ENCODE measurements around the gene MED13. TPM values are rescaled to one million over a fixed set of nuclear protein-coding genes. Genes with fewer than 3 reads are reported as not detected.
A peak's percentile ranks its signal among the peaks of the same experiment; 100 is the strongest.

MED13 gene
- total RNA-seq, 1 experiment from 2014 or later = 60.7 TPM

DNA sequence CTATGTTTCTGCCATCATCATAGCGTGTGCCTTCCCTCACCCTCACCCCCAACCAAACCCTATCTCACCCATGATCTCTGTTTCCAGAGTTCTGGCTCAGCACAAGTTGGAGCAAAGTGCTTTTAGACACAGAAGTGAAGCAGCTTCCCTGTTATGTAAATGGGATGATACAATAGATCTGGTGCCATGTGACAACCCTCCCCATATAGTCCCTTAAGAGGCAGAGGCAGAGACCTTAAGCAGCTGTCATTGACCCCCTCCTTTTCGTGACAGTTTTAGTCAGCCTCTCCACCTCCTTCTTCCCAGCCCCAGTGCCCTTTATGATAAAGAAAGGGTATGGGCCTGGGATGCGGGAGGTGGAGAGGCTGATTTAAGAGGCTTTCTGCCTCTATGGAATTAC is 40.3 kb upstream of the MED13 start:
- Mint-ChIP-seq H3K27ac (peak overlapping the region in 2 of 3 experiments; percentile 4 to 50; a peak in 2 of 7 replicates), H3K4me3 (no peak overlapping the region)

More for the DNA sequence above, 40.3 kb upstream of the MED13 start:
- Mint-ChIP-seq H3K36me3 (ENCODE audit: insufficient read depth in 1 of 3, low read depth in 3 of 3) (no peaks in the 10 kb centered on the region), H3K9me3 (no peaks in the 10 kb centered on the region), H3K4me1 (peaks cover 16 to 22% of the 10 kb centered on the region in 2 experiments), H3K27me3 (ENCODE audit: low read depth) (no peaks in the 10 kb centered on the region)
- no CpG with 5 or more reads among the region's 3 CpGs for WGBS (ENCODE audit: extremely low coverage, insufficient read length, low lambda C conversion rate)
- Histone ChIP-seq H3K23ac (ENCODE audit: insufficient read length, low read depth, low read length) (no peak overlapping the region), H2AFZ (ENCODE audit: low read length) (no peak overlapping the region), H4K20me1 (ENCODE audit: control insufficient read depth, insufficient read depth, insufficient read length) (no peaks in the 10 kb centered on the region), H2BK12ac (ENCODE audit: insufficient read length, low read depth, low read length) (no peak overlapping the region), H3K79me2 (ENCODE audit: insufficient read depth, low read length) (no peaks in the 10 kb centered on the region), H4K5ac (ENCODE audit: insufficient read length, low read depth, low read length) (no peak overlapping the region), H2BK120ac (ENCODE audit: low read depth, low read length, poor library complexity, severe bottlenecking) (no peak overlapping the region), H3K9ac (ENCODE audit: extremely low read depth, insufficient read length, low read length) (no peak overlapping the region), H3K4ac (ENCODE audit: low read depth, low read length) (no peak overlapping the region), H3K14ac (ENCODE audit: insufficient read depth, low read length) (no peak overlapping the region), H3K27ac (ENCODE audit: insufficient read length, low read depth, low read length) (no peak overlapping the region), H3K9me3 (ENCODE audit: control insufficient read depth, low read depth, low read length) (no peaks in the 10 kb centered on the region), H3K4me2 (ENCODE audit: insufficient read depth, insufficient read length, low read length) (no peak overlapping the region), H2BK20ac (ENCODE audit: low read depth, low read length, poor library complexity, severe bottlenecking) (no peak overlapping the region), H2AK5ac (ENCODE audit: insufficient read length, low read length) (no peak overlapping the region), H3T11ph (ENCODE audit: low read length) (no peak overlapping the region), H3K23me2 (ENCODE audit: insufficient read length, low read depth, low read length, poor library complexity, severe bottlenecking) (no peaks in the 10 kb centered on the region), H3K4me1 (ENCODE audit: insufficient read depth, low read length) (no peaks in the 10 kb centered on the region; the same call in 1 of the 2 replicates), H2BK5ac (ENCODE audit: insufficient read length, low read length) (no peak overlapping the region), H3K79me1 (ENCODE audit: insufficient read depth, low read depth, low read length, poor library complexity, severe bottlenecking) (no peaks in the 10 kb centered on the region), H3K56ac (ENCODE audit: insufficient read length, low read depth, low read length) (no peak overlapping the region), H4K91ac (ENCODE audit: insufficient read length, low read depth, low read length) (no peak overlapping the region), H2BK15ac (ENCODE audit: low read depth, low read length) (no peak overlapping the region), H3K27me3 (ENCODE audit: insufficient read depth, low read length) (no peaks in the 10 kb centered on the region), H3K18ac (ENCODE audit: insufficient read length, low read depth, low read length) (no peak overlapping the region), H4K8ac (replicated peaks; ENCODE audit: insufficient read length, low read depth, low read length) (no peak overlapping the region)
- DNase-seq = no peak
- TF ChIP-seq, protein P1, sequence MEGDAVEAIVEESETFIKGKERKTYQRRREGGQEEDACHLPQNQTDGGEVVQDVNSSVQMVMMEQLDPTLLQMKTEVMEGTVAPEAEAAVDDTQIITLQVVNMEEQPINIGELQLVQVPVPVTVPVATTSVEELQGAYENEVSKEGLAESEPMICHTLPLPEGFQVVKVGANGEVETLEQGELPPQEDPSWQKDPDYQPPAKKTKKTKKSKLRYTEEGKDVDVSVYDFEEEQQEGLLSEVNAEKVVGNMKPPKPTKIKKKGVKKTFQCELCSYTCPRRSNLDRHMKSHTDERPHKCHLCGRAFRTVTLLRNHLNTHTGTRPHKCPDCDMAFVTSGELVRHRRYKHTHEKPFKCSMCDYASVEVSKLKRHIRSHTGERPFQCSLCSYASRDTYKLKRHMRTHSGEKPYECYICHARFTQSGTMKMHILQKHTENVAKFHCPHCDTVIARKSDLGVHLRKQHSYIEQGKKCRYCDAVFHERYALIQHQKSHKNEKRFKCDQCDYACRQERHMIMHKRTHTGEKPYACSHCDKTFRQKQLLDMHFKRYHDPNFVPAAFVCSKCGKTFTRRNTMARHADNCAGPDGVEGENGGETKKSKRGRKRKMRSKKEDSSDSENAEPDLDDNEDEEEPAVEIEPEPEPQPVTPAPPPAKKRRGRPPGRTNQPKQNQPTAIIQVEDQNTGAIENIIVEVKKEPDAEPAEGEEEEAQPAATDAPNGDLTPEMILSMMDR (conservative IDR thresholded peaks at IDR 0.05) = no peak

All from H9 (cell line).